NT2/D1 (cell line): ENCODE data around the gene FBLN7.

Experiments used
- SUZ12 ChIP-seq: IDR thresholded peaks from 2 replicates; pipeline ENCODE4 v1.6.1; 2011; ENCODE audit not compliant: insufficient read length, insufficient read depth; ENCODE audit errors: extremely low read depth
- YY1 ChIP-seq: IDR thresholded peaks from 2 replicates; pipeline ENCODE4 v1.6.1; 2011; ENCODE audit not compliant: insufficient read length, insufficient read depth
- ZNF274 ChIP-seq: IDR thresholded peaks from 2 replicates; pipeline ENCODE4 v1.6.1; 2011; ENCODE audit warnings: mild to moderate bottlenecking, low read depth, low read length

- TF ChIP-seq ZNF274: no peak
- TF ChIP-seq SUZ12: no peak
- no peak for TF ChIP-seq YY1
These were observed 27.1 kb downstream of the FBLN7 start for GRCh38 chr2:112165296-112165695.
